OCI-LY7 (cell line): ENCODE measurements around the gene IQCC.

Experiments used
- EZH2phosphoT487 ChIP-seq: fragments of 200-600 bp; sonication (generic); IDR thresholded peaks from 2 replicates; pipeline ENCODE4 v1.6.1; 2018; ENCODE audit warnings: low read depth, borderline replicate concordance, mild to moderate bottlenecking, mixed run types, antibody characterized with exemption, low read length, moderate library complexity, mixed read lengths
- TF ChIP-seq, protein P1 (sequence below): fragments of 200-600 bp; sonication (generic); conservative IDR thresholded peaks from 2 replicates; pipeline ENCODE4 v1.5.1; 2014; ENCODE audit warnings: mild to moderate bottlenecking, antibody characterized with exemption, low read length, moderate library complexity, mixed read lengths

DNA sequence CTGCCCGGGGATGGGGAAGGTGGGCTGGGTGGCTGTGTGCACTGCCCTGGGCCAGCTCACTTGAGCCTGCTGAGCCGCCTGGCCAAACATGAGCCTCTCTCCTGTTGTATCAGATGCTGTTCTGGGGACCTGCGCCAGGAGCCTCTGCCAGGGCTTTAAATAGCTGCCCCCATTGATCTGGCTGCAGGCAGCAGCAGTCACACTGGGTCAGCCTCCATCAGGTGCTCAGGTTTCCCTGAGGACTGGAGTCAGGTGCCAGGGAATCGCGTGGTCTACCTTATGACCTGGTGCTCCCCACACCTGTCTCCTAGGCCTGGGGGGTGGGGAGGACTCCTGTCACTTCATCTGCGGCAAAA is 5.8 kb upstream of the IQCC start:
- TF ChIP-seq, protein P1, sequence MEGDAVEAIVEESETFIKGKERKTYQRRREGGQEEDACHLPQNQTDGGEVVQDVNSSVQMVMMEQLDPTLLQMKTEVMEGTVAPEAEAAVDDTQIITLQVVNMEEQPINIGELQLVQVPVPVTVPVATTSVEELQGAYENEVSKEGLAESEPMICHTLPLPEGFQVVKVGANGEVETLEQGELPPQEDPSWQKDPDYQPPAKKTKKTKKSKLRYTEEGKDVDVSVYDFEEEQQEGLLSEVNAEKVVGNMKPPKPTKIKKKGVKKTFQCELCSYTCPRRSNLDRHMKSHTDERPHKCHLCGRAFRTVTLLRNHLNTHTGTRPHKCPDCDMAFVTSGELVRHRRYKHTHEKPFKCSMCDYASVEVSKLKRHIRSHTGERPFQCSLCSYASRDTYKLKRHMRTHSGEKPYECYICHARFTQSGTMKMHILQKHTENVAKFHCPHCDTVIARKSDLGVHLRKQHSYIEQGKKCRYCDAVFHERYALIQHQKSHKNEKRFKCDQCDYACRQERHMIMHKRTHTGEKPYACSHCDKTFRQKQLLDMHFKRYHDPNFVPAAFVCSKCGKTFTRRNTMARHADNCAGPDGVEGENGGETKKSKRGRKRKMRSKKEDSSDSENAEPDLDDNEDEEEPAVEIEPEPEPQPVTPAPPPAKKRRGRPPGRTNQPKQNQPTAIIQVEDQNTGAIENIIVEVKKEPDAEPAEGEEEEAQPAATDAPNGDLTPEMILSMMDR = no peak
- no peak for TF ChIP-seq EZH2phosphoT487
